HCEC 1CT (cell line): ENCODE measurements around the gene RPAP3.

Experiments
- DNase-seq: peaks from one replicate; pipeline ENCODE4 v3.0.0-alpha.2; 2017

Gene RPAP3

DNA sequence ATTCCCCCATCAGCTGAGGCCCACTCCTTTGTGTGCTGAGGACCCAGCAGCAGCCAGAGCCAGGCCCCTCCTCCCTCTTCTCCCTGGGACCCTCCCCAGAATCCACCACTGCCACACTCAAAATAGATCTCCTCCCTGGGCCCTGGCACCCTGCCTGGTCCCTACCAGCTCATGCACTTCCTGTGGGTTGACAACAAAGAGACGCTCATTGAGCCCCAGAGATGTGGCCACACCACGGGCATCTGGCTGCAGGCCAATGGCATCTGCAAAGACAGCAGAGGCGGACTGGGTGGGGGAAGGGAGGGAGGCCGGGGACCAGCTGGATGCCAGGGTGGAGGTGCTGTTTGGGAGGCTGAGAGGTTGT is 35.5 kb upstream of the RPAP3 start:
- DNase-seq, result no peak

DNA sequence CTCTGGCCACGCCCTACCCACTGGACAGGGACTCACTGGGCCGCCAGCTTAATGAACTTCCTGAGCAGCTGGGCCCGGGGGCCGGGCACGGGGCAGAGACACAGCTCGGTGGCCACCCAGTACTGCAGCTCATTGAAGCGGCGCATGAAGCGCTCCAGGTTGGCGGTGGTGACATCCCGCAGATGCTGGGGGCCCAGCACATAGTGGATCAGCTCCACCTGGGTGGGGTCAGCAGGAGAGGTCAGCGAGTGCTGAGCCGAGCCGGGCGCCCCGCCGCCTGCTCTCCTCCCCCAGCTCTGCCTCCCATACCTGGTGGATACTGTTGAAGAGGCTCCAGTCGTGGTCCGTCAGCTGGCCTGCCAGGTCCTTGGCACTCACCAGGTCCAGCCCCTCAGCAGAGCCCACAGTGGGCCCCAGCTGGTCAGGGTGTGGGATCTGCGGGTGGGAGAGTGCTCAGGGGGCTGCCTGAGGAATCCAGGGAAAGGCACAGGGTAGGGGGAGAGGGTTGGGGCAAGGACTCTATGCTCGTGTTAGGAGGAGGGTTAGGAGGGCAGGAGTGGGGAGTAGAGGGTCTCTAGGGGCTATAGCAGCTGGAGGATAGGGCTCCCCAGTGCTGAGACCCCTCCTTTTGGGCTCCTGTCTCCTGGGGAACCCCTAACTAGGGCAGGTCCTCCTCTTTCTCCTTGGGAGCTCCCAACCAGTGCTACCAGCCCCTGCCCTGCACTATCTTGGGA is 34.9 kb upstream of the RPAP3 start:
- no peak for DNase-seq

DNA sequence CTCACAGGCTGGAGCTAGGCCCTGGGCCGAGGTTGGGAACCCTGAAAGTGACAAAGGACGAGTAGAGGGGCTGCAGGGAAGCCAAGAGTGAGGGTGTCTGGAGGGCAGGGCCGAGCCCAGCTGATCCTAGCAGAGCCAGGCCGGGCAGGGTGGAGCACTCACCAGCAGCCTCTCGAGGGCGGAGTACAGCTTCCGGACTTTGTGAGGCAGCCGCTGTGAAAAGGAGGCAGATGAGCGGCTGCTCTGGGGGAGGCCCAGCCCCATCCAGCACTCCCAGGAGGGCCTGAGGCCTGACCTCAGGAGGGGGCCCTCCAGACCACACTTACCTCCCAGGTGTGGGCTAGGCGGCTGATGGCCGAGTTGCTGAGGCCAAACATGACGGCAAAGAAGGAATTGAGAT is 34.1 kb upstream of the RPAP3 start:
- no peak for DNase-seq

GRCh38 chr12:47739297-47739696 is 33.5 kb upstream of the RPAP3 start:
- DNase-seq, result no peak

GRCh38 chr12:47737936-47738594 is 32.2 kb upstream of the RPAP3 start:
- no peak for DNase-seq

DNA sequence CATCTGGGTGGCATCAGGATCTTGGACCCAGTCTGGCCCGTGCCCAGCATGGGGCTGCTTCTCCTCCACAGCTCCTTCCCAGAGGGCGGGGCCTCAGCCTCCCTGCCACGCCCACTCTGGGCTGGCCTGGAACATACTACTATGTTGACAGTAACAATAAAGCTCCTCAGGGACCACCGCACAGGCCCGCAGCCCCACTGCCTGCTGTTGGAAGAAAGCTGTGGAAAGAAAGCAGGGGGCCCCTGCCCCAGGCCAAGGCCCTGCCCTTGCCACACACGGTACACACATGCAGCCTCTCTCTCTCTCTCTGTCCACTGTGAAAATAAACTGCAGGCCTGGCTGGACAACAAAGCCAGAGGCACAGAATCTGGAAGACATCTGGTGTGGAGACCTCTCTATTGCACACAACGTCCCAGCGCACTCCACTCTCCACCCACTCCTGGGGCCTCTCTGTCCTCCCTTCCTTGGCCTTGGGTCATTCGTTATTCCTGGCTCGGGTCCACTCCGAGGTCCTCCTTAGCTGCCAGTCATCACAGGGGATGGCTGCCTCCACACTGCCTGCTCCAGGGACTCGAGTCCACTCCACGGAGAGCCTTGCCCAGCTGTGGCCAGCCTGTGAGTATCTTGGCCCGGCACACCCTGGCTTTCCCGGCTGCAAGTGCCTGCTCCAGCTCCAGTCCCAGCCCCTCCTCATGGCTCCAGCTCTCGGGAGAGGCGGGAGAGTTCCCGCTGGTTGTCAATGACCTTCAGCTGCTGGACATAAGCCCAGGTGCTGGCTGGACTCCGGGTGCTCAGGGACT is 31.2 kb upstream of the RPAP3 start:
- DNase-seq, result peak; percentile 37

DNA sequence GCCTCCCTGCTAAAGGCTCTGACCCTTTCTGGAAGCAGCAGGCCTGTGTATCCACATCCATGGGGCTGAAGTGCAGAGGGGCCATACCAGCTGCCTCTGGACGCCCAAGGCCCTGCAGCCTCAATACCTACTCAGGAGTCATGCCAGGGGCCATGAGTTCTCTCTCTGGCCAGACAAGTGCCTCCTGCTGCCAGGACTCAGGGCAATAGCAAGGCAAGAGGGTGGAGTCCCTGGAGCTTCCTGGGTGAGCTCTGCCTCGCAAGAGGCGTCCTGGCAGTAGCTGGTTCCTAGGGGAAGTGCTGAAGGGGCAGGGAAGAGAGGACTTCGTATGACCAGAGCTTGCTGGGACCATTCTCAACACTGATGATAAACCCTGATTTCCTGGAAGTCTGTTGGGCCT is 30.4 kb upstream of the RPAP3 start:
- no peak for DNase-seq

- no peak for DNase-seq
These were observed 29.8 kb upstream of the RPAP3 start for GRCh38 chr12:47735649-47736048.

DNA sequence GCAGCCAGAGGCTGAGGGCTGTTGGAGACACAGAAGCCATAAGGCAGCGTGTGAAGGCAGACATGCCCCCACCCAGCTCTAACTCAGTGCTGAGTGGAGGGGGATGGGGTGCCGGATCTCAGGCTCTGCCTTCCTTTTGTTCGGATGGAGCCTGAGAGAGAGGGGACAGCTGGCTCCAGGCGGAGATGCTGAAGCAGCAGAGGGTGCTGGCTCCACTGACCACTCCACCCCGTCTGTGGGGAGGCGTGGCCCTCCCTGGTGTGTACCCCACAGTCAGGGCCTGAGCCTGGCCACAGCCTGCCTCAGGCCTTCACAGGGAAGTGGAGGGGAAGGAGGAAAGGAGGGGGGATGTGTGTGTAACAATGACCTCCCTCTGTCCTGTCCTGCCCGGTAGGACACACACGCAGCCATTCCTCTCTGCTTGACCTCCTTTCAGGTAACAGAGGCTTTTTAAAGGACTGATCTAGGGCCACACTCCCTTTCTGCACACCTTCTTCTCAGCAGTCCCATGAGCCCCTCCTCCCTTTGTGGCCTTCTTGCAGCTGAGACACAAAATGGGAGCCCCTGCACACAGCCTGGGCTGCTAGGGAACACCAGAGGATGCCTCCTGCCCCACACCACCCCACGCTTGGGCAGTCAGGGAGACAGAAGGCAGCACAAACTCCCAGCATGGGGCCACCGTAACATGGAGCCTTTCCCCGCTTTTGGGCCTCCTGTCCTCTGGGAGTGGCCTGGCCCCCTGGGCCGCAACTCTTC is 29.1 kb upstream of the RPAP3 start:
- DNase-seq, result no peak

GRCh38 chr12:47733142-47733541 is 27.3 kb upstream of the RPAP3 start:
- no peak for DNase-seq

DNA sequence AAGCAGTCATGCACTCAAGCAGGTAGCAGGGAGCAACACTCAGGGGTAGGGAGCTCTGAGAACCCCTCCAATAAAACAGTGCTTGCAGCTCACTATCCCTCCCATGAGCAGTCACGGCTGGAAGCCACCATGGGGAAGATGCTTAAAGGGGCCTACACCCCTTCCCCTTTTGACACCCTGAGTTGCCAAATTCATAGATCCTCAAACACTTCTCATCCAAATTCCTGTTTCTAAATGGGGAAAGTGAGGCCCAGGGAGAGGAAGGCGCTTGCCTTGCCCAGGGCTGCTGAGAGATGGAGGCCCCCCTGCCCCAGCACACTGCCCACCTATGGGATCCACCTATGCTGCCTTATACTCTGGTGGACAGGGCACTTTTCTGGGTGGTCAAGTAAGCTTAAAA is 26.7 kb upstream of the RPAP3 start:
- DNase-seq, result no peak

DNA sequence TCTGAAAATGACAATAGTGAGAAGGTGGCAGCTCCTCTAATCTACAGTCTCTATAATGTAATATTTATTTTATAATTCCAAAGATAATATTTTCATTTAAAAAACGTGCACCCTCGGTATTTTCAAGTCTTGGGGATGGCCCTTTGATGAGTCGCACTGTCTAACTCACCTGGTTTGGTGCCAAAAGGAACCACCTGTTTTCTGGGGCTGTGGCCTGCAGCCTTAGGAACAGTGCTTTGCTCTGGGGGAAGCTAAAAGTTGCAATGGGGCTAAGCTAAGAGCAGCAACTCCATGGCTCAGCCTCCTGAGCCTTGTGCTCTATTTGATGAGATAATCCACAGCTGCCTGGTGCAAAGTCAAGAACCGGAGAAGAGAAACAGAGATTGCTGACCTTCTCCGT is 25.9 kb upstream of the RPAP3 start:
- no peak for DNase-seq

DNA sequence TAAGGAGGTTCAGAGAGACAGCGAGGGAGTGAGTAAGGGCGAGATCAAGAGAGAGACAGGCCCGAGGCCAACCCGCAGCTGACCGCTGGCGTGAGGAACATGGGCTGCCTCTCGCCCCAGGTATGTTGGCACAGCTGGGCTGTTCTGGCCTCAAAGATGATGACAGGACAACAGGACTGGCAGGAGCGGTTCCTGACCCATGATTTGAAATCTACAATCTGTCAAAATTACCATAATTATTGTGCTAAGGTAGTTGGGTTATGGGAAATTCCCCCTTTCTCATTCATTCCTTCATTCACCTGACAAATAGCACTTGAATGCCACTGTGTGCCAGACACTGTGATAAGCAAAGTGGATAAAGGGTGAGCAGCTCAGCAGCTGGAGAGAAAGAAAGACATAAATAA is 24.5 kb upstream of the RPAP3 start:
- no peak for DNase-seq

- peak; percentile 25 for DNase-seq
These were observed 23.4 kb upstream of the RPAP3 start for GRCh38 chr12:47729233-47729632.

DNA sequence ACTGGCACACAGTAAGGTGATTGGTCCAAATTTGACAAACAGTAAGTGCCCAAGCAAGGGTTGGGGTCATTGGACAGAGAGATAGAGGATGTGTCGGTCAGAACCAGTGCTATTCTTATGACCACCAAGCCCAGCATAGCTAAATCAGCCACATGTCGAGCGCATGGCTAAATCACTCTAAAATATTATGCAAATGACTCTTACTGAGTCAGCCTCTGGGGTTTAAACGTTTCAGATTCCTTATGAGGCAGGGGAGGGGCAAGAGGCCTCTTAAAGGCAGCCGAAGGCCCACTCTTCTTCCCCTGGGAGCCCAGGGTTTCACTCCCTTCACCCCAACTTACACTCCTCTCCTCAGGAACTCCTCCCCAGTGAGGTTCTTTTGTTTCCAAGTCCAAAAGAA is 20.1 kb upstream of the RPAP3 start:
- peak; percentile 74 for DNase-seq

DNA sequence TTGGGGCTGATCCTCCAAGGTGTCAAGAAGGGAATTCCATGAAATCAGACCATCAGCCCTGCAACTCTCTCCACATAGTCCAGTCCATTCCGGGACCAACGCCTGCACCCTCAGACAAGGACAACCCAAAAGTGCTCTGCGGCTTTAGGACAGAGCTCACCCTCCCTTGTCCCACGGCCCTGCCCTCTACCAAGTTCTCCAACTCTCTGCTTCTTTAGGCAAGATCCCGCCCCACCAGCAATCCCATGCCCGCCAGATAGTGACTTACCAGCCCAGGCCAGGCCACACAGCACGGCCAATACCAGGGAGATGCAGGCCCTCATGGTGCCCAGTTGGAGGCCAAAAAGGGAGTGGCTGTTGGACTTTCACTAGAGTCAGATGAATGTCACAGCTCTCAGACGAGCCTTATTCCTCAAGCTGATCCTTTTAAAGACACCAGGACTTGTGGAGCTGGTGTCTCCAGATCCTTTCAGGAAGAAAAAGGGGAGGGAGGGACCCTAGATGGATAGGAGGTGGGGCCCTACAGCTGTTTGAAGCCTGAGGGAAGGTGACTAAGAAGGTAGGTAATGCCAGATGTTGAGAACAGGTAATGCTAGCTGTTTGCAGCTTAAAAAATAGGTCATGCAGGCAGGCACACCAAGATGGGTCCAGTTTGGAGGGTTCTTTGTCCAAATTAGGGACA is 19.4 kb upstream of the RPAP3 start, which contains the start of gene ENDOU:
Gene ENDOU, minus strand, starts transcription at position 400 of the 682 bp plus-strand sequence. Its CDS starts 77 bp downstream, at position 323.
- DNase-seq, result no peak

DNA sequence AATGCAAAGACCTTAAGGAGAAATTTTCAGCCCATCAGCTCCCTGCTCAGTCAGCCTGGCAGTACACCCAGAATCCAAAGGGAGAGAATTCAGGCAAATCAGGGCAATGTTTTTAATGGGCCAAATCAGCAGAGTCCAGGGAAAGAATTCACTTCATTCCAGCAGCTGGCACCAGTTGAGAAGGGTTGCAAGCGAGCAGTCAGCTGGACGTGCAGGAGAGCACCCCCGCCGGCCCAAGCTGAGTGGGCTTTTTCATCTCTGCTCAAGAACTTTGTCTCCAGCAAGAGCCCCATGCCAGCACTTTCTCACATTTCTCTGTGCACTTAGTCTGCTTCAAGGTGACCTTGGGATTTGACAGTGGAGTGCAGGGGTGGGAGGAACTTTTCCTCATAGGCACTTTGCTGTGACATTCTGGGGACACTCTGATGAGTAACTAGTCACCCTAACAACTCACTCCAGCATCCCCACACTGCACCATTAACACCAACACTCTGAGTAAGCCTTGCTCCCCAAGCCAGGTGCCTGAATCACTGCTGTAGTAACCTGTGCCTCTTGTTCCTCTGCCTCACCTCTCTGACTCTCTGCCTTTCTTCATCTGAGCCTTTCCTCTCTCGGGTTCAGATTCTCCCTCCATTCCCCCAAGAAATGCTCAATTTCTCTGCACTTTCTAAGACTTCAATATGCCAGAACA is 17.3 kb upstream of the RPAP3 start:
- no peak for DNase-seq

GRCh38 chr12:47722136-47722834 is 16.5 kb upstream of the RPAP3 start:
- DNase-seq, result no peak

DNA sequence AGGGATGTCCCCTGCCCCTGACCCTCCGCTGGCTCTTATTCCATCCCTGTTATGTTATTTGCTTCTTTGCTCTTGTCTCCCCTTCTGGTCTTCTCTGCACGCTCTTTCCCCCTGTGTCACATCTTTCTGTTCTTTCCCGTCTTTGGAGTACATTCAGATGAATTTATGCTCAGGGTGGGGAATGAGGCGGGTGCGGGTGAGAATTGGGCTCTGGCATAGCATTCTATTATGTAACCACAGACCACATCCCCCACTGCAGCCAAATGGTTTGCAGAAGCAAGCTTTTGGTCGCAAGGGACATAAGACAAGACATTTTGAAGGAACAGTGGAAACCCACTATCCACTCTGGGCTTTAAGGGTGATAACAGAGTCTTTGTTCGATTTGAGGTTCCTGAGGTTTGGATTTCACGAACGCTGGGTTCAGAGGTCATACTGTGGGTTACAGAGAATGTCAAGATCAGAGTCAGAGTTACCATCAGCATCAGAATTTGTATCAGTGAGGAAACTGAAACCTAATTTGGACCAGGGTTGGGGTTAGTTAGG is 15.7 kb upstream of the RPAP3 start:
- DNase-seq, result no peak

DNA sequence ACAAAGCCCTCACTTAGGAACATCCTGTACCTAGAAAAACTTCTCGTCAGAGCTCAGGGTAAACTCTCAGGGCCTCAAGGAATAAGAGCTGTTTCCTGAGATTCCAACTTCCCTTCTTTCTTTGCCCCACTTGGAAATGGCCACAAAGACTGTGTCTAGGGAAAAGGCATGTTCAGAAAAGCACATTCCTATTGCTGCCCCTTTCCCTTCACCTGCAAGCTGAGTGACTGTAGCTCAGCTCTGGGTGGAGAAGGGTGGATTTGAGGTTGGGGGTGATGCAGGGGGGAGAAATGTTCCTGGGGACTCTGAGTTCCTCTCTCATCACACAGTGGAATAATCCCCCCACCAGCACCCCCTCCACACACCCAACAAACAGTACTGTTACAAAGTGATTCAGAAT is 12.7 kb upstream of the RPAP3 start:
- DNase-seq, result no peak
